MM.1S (cell line): ENCODE data around the gene TCF15.

Experiments
- CTCF ChIP-seq: fragments of 300-600 bp; sonication (generic); IDR thresholded peaks from 2 replicates; pipeline ENCODE4 v1.5.1; 2016; ENCODE audit warnings: antibody characterized with exemption, low read length, mixed read lengths
- EZH2phosphoT487 ChIP-seq: fragments of 300-600 bp; sonication (generic); IDR thresholded peaks from 2 replicates; pipeline ENCODE4 v1.6.1; 2018; ENCODE audit warnings: antibody characterized with exemption, low read length

- TF ChIP-seq CTCF, result no peak
- no peak for TF ChIP-seq EZH2phosphoT487
Measured at GRCh38 chr20:615514-615913, 5.4 kb upstream of the TCF15 start.
